ENCODE results near the gene C10orf62. TPM values are rescaled to one million over a fixed set of nuclear protein-coding genes. Genes with fewer than 3 reads are reported as not detected.

The C10orf62 gene
- polyA plus RNA-seq, 1 donor (not counting 4 experiments of a cell fraction or from before 2014, with no cell fraction given) = not detected

DNA sequence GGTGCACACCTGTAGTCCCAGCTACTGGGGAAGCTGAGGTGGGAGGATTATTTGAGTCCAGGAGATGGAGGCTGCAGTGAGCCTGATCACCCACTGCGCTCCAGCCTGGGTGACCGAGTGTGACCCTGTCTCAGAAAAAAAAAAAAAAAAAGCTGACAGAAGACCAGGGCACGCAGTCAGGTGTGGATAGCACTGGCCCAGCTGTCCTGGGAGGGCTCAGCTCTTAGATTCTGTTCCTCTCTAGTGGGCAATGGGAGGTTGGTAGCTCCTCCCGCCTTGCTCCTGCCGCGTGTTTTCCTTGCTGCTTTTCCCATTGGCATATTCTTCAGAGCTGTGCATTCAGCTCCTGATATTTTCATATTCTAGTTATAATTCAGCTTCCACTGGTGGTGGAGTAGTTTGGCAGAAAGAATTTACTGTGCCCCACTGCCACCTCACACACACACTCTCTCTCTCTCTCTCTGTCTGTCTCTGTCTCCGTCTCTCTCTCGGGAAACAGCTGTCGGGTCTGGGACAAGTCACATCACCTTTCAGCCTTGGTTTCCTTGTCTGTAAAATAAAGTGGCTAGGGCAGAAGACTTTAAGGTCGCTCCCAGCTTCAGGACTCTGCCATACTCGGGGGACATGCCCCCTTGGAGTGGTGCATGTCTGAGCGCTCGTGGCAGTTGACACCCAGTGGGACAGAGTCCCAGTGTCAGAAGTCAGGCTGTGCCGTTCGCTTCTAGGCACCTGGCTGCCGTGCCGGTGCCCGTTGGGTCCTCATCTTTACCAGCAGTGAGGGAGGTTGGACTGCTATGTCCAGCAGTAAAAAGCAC lies 42.9 kb upstream of the C10orf62 start:
- DNase-seq (ENCODE audit: low read depth, low spot score) (no peak), FAIRE-seq (no peak)
- Histone ChIP-seq H3K9ac (ENCODE audit: control insufficient read depth, extremely low read depth, insufficient read depth, low read length) (no peak overlapping the region), H3K4me3 (ENCODE audit: control insufficient read depth in 2 of 3, extremely low read depth in 1 of 3, insufficient read depth in 2 of 3, low read depth in 1 of 3, low read length in 3 of 3) (no peak overlapping the region), H3K4me2 (ENCODE audit: control insufficient read depth, extremely low read depth, insufficient read depth, low read depth, low read length) (no peak overlapping the region), H3K9me3 (ENCODE audit: control insufficient read depth, low read depth, low read length) (no peaks in the 10 kb centered on the region), H3K9me1 (ENCODE audit: control insufficient read depth, extremely low read depth, insufficient read depth, low read length) (no peaks in the 10 kb centered on the region), H2AFZ (ENCODE audit: control insufficient read depth, low read length) (no peak overlapping the region), H3K27me3 (ENCODE audit: control insufficient read depth, extremely low read depth, insufficient read depth, low read length) (no peaks in the 10 kb centered on the region), H3K79me2 (ENCODE audit: control insufficient read depth, insufficient read depth, low read length) (peaks cover 21% of the 10 kb centered on the region), H3K4me1 (ENCODE audit: control insufficient read depth, extremely low read depth, insufficient read depth, low read length) (peaks cover 45% of the 10 kb centered on the region), H4K20me1 (ENCODE audit: control insufficient read depth, extremely low read depth, insufficient read depth, low read length) (no peaks in the 10 kb centered on the region), H3K27ac (ENCODE audit: control insufficient read depth, insufficient read depth, low read length) (no peak overlapping the region), H3K36me3 (ENCODE audit: control insufficient read depth in 2 of 2, extremely low read depth in 1 of 2, insufficient read depth in 2 of 2, low read length in 2 of 2) (no peaks in the 10 kb centered on the region)
- TF ChIP-seq, protein P1, sequence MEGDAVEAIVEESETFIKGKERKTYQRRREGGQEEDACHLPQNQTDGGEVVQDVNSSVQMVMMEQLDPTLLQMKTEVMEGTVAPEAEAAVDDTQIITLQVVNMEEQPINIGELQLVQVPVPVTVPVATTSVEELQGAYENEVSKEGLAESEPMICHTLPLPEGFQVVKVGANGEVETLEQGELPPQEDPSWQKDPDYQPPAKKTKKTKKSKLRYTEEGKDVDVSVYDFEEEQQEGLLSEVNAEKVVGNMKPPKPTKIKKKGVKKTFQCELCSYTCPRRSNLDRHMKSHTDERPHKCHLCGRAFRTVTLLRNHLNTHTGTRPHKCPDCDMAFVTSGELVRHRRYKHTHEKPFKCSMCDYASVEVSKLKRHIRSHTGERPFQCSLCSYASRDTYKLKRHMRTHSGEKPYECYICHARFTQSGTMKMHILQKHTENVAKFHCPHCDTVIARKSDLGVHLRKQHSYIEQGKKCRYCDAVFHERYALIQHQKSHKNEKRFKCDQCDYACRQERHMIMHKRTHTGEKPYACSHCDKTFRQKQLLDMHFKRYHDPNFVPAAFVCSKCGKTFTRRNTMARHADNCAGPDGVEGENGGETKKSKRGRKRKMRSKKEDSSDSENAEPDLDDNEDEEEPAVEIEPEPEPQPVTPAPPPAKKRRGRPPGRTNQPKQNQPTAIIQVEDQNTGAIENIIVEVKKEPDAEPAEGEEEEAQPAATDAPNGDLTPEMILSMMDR (optimal IDR thresholded peaks at IDR 0.05 in 1 of 3, IDR thresholded peaks at IDR 0.05 in 1 of 3, conservative IDR thresholded peaks at IDR 0.05 in 1 of 3; ENCODE audit: extremely low read depth in 1 of 3, insufficient read depth in 2 of 3, low read length in 3 of 3) = no peak
- TF ChIP-seq EZH2 (IDR thresholded peaks at IDR 0.05; ENCODE audit: low read length) = no peak
- dilution Hi-C loops (cut with MboI; ENCODE audit: extremely low pct_ligation_motif_present, low sequenced_read_pairs) = no loop called here

DNA sequence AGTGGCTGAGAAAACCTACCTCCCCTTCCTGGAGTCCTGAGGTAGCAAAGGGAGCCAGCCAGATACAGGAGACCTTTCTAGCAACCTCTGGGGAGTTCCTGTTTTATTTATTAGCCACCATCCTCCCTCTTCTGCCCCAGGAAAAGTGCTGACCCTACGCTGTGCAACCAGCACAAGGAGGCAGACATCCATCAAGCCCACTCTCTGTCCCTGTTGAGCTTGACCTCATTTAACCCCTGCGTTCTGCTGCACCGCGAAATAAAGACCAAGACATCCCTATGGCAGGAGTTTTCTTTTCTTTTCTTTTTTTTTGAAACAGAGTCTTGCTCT lies 42.3 kb upstream of the C10orf62 start:
- peaks cover 21% of the 10 kb centered on the region for H3K79me2 ChIP-seq (ENCODE audit: control insufficient read depth, insufficient read depth, low read length)
- FAIRE-seq = no peak
- H3K4me3 ChIP-seq (ENCODE audit: control insufficient read depth in 2 of 3, extremely low read depth in 1 of 3, insufficient read depth in 2 of 3, low read depth in 1 of 3, low read length in 3 of 3) = no peak overlapping the region
- H4K20me1 ChIP-seq (ENCODE audit: control insufficient read depth, extremely low read depth, insufficient read depth, low read length) = no peaks in the 10 kb centered on the region
- H3K36me3 ChIP-seq (ENCODE audit: control insufficient read depth in 2 of 2, extremely low read depth in 1 of 2, insufficient read depth in 2 of 2, low read length in 2 of 2) = no peaks in the 10 kb centered on the region
- peaks cover 42% of the 10 kb centered on the region for H3K4me1 ChIP-seq (ENCODE audit: control insufficient read depth, extremely low read depth, insufficient read depth, low read length)
- DNase-seq (ENCODE audit: low read depth, low spot score) = no peak
- no peak overlapping the region for H3K4me2 ChIP-seq (ENCODE audit: control insufficient read depth, extremely low read depth, insufficient read depth, low read depth, low read length)
- dilution Hi-C loops (cut with MboI; ENCODE audit: extremely low pct_ligation_motif_present, low sequenced_read_pairs) = no loop called here
- H3K27me3 ChIP-seq (ENCODE audit: control insufficient read depth, extremely low read depth, insufficient read depth, low read length) = no peaks in the 10 kb centered on the region
- H3K27ac ChIP-seq (ENCODE audit: control insufficient read depth, insufficient read depth, low read length) = no peak overlapping the region
- no peak overlapping the region for H2AFZ ChIP-seq (ENCODE audit: control insufficient read depth, low read length)
- no peaks in the 10 kb centered on the region for H3K9me3 ChIP-seq (ENCODE audit: control insufficient read depth, low read depth, low read length)
- no peaks in the 10 kb centered on the region for H3K9me1 ChIP-seq (ENCODE audit: control insufficient read depth, extremely low read depth, insufficient read depth, low read length)
- TF ChIP-seq, protein P1 (optimal IDR thresholded peaks at IDR 0.05 in 1 of 3, IDR thresholded peaks at IDR 0.05 in 1 of 3, conservative IDR thresholded peaks at IDR 0.05 in 1 of 3; ENCODE audit: extremely low read depth in 1 of 3, insufficient read depth in 2 of 3, low read length in 3 of 3) = no peak
- TF ChIP-seq EZH2 (IDR thresholded peaks at IDR 0.05; ENCODE audit: low read length) = no peak
- H3K9ac ChIP-seq (ENCODE audit: control insufficient read depth, extremely low read depth, insufficient read depth, low read length) = no peak overlapping the region

Data from keratinocyte (primary cell).